HEK293 (cell line): ENCODE results near the gene EGFR.

Experiments used
- KLF1 ChIP-seq: fragments of 450-650 bp; formaldehyde crosslinking; IDR thresholded peaks from 2 replicates; pipeline ENCODE4 v1.5.1; 2016; ENCODE audit warnings: missing biosample characterization, missing genetic modification characterization
- YY1 ChIP-seq: fragments of 450-650 bp; formaldehyde crosslinking; IDR thresholded peaks from 2 replicates; pipeline ENCODE4 v1.5.1; 2018; ENCODE audit warnings: missing biosample characterization, missing genetic modification characterization
- ZNF239 ChIP-seq: fragments of 450-650 bp; formaldehyde crosslinking; IDR thresholded peaks from 2 replicates; pipeline ENCODE4 v1.5.1; 2016; ENCODE audit warnings: missing biosample characterization, missing genetic modification characterization
- ZNF366 ChIP-seq: fragments of 450-650 bp; formaldehyde crosslinking; conservative IDR thresholded peaks from 2 replicates; pipeline ENCODE4 v1.5.1; 2016; ENCODE audit warnings: missing biosample characterization, missing genetic modification characterization
- ZSCAN16 ChIP-seq: fragments of 450-650 bp; formaldehyde crosslinking; IDR thresholded peaks from 2 replicates; pipeline ENCODE4 v1.5.1; 2016; ENCODE audit warnings: missing biosample characterization, missing genetic modification characterization
- TF ChIP-seq, protein P1 (sequence below): fragments of 450-650 bp; formaldehyde crosslinking; IDR thresholded peaks from 2 replicates; pipeline ENCODE4 v1.5.1; 2016; ENCODE audit warnings: missing biosample characterization, missing genetic modification characterization
- TF ChIP-seq, protein P2 (sequence below): fragments of 450-650 bp; formaldehyde crosslinking; IDR thresholded peaks from 2 replicates; pipeline ENCODE4 v1.5.1; 2016; ENCODE audit warnings: missing biosample characterization, missing genetic modification characterization, low read depth

DNA sequence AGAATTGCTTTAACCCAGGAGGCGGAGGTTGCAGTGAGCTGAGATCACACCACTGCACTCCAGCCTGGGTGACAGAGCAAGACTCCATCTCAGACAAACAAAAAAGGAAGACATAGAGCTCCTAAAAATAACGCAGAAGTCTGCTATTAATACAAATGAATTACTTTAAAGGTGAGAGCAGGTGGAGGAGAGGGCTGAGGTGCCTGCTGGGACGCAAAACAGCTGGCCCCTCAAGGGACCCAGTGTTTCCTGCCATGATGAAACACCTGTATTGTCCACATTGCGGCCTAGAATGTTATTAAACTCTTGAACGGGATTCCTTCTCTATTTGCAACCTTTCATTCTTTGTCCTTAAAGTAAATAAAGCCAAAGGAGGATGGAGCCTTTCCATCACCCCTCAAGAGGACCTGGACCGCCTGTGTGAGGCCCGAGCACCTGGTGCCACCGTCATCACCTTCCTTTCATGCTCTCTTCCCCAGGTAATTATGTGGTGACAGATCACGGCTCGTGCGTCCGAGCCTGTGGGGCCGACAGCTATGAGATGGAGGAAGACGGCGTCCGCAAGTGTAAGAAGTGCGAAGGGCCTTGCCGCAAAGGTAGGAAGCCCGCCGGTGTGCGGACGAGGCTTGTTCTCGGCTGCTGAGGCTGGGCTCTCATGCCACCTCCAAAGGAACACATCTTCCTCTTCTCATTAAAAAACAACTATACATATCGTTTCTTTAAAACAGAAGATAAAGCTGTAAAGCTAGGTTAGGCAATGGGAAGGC, 136.7 kb downstream of the EGFR start:
- TF ChIP-seq ZNF239 (tag by site-specific recombination) = no peak
- no peak for TF ChIP-seq KLF1 (tag by site-specific recombination)
- TF ChIP-seq ZNF366 = no peak
- TF ChIP-seq, protein P1, sequence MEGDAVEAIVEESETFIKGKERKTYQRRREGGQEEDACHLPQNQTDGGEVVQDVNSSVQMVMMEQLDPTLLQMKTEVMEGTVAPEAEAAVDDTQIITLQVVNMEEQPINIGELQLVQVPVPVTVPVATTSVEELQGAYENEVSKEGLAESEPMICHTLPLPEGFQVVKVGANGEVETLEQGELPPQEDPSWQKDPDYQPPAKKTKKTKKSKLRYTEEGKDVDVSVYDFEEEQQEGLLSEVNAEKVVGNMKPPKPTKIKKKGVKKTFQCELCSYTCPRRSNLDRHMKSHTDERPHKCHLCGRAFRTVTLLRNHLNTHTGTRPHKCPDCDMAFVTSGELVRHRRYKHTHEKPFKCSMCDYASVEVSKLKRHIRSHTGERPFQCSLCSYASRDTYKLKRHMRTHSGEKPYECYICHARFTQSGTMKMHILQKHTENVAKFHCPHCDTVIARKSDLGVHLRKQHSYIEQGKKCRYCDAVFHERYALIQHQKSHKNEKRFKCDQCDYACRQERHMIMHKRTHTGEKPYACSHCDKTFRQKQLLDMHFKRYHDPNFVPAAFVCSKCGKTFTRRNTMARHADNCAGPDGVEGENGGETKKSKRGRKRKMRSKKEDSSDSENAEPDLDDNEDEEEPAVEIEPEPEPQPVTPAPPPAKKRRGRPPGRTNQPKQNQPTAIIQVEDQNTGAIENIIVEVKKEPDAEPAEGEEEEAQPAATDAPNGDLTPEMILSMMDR = no peak
- TF ChIP-seq YY1 (tag by site-specific recombination) = no peak
- TF ChIP-seq, protein P2, sequence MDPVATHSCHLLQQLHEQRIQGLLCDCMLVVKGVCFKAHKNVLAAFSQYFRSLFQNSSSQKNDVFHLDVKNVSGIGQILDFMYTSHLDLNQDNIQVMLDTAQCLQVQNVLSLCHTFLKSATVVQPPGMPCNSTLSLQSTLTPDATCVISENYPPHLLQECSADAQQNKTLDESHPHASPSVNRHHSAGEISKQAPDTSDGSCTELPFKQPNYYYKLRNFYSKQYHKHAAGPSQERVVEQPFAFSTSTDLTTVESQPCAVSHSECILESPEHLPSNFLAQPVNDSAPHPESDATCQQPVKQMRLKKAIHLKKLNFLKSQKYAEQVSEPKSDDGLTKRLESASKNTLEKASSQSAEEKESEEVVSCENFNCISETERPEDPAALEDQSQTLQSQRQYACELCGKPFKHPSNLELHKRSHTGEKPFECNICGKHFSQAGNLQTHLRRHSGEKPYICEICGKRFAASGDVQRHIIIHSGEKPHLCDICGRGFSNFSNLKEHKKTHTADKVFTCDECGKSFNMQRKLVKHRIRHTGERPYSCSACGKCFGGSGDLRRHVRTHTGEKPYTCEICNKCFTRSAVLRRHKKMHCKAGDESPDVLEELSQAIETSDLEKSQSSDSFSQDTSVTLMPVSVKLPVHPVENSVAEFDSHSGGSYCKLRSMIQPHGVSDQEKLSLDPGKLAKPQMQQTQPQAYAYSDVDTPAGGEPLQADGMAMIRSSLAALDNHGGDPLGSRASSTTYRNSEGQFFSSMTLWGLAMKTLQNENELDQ (tag by site-specific recombination) = no peak
- no peak for TF ChIP-seq ZSCAN16 (tag by site-specific recombination)
